Left renal cortex interstitium (tissue), 4 donors: ENCODE data around the gene DNLZ. TPM values are rescaled to one million over a fixed set of nuclear protein-coding genes. Genes with fewer than 3 reads are reported as not detected.
"Not testable (repeated sequence)": the region's sequence is repeated elsewhere in the genome, so short reads cannot be mapped to it uniquely, and the experiment has no call there.

Experiments used
- DNase-seq, 4 donors: peaks; one replicate each; pipeline ENCODE4 v3.0.0-alpha.2; 2013; ENCODE audit warnings: low read depth in 4 of 4, low spot score in 2 of 4, missing footprints in 1 of 4
- polyA plus RNA-seq, 4 donors: library from polyadenylated mRNA; unstranded; fragments of 120-200 nt; gene quantifications; one replicate each; pipeline ENCODE4 v1.2.1, GENCODE V29; 2013; ENCODE audit not compliant: insufficient read length in 4 of 4

Gene DNLZ
- polyA plus RNA-seq, 4 donors: 5.0 to 26.2 (median 9.1) TPM

DNA sequence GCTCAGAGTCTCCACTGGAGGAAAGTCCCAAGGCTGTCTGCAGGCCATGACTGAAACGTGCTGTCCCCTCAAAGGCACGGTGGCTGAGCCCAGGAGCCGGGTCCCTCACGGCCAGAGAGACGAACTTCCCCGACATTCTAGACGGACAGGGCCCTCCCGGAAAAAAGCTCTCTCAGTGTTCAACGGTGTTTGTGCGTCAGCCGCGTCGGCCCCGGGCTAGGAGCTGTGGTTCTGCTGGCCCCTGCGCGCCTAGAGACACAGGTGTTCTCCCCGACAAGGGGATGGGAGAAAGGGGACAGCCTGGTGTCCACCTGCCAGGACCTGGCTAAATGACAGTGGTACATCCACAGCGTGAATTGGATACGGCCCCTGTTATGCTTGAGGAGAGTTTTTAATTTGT, 42.0 kb downstream of the DNLZ start:
- DNase-seq: no peak

DNA sequence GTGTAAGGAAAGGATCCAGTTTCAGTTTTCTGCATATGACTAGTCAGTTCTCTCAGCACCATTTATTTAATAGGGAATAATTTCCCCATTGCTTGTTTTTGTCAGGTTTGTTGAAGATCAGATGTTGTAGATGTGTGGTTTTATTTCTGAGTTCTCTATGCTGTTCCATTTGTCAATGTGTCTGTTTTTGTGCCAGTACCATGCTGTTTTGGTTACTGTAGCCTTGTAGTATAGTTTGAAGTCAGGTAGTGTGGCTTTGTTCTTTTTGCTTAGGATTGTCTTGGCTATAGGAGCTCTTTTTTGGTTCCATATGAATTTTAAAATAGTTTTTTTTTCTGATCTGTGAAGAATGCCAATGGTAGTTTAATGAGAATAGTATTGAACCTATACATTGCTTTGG, 42.6 kb downstream of the DNLZ start:
- DNase-seq: not testable (repeated sequence)

DNA sequence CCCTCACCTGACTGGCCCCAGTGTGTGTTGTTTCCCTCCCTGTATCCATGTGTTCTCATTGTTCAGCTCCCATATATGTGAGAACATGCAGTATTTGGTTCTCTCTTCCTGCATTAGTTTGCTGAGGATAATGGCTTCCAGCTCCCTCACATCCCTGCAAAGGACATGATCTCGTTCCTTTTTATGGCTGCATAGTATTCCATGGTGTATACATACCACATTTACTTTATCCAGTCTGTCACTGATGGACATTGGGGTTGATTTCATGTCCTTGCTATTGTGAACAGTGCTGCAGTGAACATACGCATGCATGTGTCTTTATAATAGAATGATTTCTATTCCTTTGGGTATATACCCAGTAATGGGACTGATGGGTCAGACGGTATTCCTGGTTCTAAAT, 43.6 kb downstream of the DNLZ start:
- not testable (repeated sequence) for DNase-seq

DNA sequence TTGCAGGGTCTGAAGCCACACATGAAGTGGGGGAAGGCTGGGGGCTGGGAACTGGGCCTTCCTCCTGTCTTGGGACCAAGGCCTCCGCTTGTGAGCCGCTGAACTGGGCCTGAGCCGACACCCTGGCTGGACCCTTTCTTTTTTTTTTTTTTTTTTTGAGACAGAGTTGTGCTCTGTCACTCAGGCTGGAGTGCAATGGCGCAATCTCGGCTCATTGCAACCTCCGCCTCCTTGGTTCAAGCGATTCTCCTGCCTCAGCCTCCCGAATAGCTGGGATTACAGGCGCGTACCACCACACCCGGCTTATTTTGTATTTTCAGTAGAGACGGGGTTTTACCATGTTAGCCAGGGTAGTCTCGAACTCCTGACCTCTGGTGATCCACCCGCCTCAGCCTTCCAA, 44.3 kb downstream of the DNLZ start:
- not testable (repeated sequence) for DNase-seq

DNA sequence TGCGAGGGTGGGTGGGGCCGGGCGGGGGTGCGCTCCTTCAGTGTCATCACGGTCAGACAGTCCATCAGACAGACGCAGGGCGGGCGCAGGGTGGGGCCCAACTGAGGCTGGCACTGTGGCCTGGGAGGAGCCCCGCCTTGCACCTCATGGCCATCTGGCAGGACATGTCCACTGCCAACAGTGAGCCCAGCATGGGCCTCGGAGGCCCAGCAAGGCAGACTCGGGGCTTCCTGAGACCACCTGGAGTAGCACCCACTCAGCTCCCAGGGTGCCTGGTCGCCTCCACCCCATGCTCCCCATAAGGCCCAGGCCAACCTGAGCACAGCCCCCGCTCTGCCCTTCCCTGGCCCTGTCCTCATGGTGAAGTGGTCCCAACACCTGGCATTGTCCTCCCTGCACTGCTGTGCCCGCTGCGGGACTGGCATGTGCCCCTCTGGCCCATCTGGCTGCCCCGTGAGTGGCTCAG, 44.7 kb downstream of the DNLZ start:
- no peak for DNase-seq

DNA sequence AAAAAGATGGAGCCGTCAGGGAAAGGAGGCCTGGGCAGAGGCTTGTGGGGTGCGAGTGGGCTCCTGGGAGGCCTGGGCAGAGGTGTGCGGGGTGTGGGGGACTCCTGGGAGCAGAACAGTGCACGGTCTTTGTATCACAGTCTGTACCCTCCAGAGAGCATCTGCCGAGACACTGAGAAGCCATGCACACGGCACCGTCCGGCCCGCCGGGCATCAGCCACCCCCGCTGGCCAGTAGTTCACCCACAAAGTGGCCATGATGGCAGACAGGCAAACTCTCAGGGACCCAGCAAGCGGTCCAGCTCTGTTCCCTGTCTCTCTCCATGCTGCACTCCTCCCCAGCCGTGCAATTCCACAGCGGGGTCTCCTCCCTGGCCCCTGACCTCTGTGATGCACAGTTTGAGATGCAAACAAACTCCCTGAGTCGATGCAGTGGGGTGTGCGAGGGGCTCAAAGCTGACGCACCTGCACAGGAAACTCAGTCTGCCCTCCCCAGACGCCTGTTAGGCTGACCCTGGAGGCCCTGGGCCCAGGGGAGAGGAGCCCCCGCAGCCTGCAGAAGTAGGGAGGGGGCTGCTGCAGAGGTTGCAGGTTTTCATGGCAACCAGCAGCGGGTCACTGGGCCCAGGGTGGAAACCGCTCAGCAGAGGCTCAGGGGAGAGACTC, 45.3 kb downstream of the DNLZ start:
- no peak for DNase-seq

DNA sequence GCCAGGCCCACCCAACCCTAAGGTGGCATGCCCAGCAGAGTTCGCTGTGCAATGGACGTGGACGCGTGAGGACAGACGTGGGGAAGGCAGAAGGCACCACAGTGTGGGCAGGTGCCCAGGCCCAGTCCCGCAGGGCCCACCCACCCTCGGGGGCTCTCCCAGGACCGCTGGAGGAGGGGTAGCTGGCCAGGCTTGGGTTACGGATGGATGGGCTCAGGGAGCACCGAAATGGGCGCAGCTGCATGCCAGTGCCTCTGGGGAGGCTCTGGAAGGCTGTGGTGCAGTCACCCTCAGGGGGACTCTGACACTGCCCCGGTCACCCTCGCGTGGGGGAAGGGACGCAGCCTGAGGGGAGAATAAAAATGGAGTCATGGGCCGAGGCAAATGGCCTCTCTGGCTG, 45.8 kb downstream of the DNLZ start:
- no peak for DNase-seq

DNA sequence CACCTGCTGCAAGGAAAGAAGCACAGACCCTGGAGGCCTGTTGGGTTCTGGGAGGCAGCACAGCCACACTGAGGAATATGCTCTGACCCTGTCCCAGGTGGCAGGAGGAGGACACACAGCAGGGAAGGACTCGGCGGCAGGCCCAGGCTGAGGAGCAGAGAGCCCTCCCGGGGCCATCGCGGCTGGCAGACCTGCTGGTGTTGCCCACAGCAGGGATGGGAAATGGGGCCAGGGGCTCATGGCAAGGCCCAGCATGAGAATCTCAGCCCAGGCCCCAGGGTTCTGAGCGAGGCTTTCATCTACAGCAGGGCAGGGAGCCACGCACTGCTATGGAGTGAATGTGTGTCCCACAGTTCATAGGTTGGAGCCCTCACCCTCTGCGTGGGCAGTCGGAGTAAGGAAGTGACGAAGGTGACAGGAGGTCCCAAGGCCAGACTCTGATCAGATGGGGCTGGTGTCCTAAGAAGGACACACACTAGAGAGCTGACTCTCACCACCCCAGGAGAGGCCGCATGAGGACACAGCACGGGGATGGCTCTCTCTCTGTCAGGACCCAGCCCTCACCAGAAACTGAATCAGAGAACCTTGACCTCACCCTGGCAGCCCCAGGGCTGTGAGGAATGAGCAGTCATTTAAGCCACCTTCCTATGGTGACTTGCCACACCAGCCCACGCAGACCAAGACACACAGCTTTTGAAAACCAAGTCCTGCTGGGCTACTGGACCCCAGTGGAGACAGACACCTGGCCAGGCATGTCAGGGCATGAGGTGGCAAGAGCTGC, 46.5 kb downstream of the DNLZ start:
- no peak for DNase-seq

DNA sequence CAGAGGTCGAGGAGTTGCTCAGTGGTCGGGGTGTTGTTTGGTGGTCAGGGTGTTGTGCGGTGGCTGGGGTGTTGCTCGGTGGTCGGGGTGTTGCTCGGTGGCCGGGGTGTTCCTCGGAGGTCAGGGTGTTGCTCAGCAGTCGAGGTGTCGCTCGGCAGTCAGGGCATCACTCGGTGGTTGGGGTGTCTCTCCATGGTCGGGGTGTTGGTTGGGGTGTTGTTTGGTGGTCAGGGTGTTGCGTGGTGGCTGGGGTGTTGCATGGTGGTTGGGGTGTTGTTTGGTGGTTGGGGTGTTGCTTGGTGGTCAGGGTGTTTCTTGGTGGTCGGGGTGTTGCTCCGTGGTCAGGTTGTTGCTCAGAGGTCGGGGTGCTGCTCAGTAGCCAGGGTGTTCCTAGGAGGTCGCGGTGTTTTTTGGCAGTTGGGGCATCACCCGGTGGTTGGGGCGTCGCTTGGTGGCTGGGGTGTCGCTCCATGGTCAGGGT, 47.2 kb downstream of the DNLZ start:
- no peak for DNase-seq

DNA sequence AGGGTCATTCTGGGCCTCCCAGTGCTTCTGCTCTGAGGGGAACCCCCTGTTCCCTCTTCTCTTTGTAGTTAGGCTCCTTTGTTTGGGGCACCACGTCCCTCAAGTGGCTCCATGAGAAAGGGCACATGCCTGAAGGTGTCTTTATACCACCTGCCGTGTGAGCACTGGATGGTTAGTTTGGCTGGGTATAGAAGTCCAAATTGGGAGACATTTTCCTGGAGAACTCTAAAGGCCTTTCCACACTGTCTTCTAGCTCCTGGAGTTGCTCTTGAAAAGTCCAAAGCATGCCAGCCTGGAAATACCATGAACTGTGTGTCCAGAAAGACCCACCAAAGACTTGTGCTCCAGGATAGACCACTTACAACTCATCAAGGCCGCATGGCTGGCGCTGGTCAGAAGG, 48.6 kb downstream of the DNLZ start:
- no peak for DNase-seq

DNA sequence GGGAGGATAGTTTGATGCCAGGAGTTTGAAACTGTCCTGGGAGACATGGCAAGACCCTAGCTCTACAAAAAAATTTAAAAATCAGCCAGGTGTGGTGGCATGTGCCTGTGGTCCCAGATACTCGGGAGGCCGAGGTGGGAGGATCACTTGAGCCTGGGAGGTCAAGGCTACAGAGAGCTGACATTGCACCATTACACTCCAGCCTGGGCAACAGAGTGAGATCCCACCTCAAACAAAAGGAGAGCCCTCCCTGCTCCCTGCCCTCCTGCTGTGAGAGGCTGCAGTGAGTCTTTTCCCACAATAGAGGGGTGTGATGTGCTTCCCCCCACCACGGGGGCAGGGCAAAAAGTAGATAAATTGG, 49.5 kb downstream of the DNLZ start:
- DNase-seq: no peak

DNA sequence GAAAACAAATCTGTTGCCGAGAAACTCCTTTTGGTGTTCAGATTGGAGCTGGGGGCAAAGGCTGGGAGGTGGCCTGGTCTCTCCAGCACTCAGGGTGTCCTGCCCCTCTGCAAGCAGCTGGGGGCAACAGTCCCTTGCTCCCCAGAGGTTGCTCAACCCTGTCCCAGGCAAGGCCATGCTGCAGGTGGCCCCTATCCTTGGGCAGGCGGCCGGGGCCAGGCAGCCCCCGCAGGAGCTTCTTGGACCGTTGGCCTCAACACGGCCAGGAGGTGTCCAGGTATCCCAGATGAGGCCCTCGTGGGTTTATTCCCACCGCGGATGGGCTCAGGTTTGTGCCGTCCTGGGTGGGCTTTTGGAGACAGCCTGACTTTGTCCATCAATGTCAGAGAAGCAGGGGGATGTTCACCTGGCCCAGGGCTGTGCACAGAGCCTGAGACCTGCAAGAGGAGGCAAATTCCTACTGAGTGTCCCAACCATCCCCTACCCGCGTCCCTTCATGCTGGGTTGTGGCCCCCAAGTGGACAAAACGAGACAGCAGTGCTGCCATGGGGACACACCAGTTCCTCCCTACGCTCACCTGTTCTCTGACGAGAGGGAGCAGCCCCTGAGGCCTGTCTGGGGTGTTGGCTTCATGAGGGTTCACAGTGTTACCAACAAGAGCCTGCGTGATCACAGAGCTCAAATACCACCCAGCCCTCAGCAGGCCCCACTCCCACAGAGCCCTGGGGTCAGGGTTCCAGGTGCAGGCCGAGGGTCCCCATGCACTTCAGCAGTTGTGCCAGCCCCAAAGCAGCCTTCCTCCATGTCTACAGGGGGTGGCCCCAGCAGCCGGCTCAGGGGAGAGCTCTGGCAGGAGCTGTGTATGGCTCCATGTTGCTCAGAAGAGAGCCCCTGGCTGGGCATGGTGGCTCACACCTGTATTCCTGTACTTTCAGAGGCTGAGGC, 50.2 kb downstream of the DNLZ start:
- no peak for DNase-seq

DNA sequence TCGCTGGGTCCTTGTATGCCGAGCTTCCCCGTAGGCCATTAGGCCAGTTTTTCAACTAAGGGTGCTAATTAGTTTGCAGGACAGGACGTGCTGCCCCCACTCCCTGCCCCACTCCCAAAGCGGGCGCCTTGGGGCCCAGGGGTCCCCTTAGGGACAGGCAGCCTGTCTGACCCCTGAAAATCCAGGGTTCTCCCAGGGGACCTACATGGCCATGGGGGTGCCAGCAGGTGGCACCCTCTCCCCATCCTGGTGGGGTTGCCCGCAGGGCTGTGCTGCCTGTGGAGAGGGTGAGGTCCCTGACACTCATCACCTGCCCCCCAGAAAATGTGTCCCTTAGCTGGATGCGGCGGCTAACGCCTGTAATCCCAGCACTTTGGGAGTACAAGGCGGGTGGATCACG, 51.1 kb downstream of the DNLZ start:
- DNase-seq: no peak

DNA sequence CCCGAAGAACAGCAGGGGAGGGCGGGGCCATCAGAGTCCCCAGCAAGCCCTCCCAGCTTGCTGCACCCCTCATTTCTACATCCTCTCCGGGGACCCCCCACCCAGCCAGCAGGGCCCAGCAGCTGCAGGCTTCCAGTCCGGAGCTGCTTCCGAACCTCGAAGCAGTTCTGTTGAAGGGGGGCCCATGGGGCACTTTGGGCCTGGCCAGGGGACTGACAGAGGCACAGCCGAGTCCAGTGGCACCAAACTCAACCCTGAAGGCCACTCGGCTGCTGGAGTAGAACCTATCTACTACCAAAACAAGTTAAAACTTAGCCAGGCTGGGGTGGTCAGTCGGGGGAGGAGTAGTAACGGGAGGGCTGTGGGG, 51.6 kb downstream of the DNLZ start:
- no peak for DNase-seq

DNA sequence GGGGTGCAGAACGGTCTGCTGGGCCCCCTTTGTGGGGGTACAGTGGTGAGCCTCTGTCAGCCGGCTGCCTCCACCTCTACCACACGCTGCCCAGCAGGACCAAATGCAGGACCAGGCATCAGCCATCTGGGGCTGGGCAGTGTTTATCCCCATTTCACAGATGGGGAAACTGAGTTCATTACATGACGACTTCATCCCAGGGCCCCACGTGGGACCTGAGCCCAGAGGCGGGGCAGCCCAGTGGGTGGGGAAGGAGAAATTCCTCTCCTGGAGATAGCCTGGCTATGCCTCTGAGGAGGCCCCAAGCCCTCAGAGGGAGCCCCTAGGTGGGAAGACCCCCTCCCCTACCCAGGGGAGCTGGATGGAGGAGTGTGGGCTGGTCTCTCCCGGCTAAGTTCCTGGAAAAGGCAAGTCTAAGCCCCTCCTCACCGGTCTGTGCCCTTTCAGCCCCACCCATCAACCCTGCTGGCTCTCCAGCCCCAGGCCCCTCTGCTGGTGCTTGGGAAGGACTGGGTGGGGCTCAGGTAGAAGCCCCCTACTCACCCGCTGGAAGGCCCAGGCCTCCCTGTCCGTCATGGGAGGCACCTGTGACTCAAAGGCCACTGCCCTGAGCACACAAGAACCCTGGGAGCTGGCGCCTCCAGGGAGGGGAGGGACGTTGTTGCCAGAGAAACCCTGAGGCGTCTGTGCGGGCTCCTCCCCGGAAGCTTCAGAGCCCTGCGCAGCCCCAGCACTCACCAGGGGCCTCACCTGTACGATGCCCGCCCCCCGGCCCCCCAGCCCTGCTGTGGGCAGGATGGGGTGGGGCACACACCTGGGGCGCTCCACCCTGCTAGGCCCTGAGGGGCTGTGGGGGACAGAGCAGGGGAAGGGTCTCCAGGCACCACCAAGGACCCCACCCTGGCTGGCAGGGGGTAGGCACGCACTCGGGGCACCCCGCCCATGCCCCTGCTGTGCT, 52.2 kb downstream of the DNLZ start:
- no peak for DNase-seq

DNA sequence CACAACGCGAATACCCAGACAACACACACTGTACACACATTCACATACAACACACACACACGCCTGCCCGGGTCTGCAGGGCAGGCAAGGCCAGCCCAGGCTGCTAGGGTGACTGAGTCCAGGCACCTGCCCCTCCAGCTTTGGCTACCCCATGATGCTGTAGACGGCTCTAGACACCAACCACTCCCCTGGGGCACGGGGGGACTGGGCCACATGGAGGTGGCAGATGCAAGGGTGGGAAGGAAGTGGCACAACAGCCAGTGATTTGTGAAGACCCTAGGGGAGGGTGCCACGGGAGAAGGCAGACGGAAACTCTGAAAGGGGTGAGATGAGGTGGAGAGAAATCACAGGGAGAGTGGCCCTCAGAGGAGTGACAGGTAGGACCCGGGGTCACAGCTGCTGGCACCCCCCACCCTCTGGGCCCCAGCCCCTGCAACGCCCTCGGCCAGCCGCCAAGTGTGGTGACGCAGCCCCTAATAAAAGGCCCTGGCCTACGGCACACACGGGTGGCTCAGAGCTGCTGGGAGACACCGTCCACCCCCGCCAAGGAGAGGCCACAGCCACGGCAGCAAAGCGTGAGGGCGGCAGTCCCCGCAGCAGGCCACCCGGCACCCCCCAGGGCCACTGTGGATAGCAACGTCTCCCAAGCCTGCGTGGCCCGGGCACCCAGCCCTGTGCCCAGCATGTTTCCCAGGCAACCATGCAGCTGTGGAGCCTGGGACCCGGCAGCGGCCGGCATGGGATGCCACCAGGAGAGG, 53.1 kb downstream of the DNLZ start:
- DNase-seq: no peak

DNA sequence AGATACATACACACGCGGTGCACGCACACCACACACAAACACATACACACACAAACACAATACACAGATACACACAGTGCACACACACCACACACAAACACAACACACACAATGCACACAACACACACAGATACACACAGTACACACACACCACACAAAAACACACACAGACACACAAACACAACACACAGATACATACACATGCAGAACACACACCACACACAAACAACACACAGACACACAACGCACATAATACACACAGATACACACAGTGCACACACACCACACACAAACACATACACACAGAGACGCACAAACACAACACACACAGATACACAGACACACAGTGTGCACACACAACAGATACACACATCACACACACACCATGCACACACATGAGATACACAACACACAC, 53.7 kb downstream of the DNLZ start:
- DNase-seq: no peak
